Measurements from ENCODE around the gene TBXA2R.

GRCh38 chr19:3573858-3574637, 32.6 kb downstream of the TBXA2R start:
- no peak for TF ChIP-seq EZH2 (IDR thresholded peaks at IDR 0.05; ENCODE audit: insufficient read depth, low read length)
- no peak for TF ChIP-seq CTCF (IDR thresholded peaks at IDR 0.05; ENCODE audit: insufficient read depth, low read depth, low read length)

All from astrocyte (in vitro differentiated cells and primary cell).